GM18519 (cell line): Measurements from ENCODE around the gene FRMPD4.

Source experiments
- ATAC-seq: cut with Tn5 transposase; IDR thresholded peaks from one replicate; pipeline ENCODE4 v1.9.1; 2021; ENCODE audit warnings: mild to moderate bottlenecking, moderate library complexity; ENCODE audit not compliant: unreplicated experiment, low FRiP score

Gene FRMPD4

DNA sequence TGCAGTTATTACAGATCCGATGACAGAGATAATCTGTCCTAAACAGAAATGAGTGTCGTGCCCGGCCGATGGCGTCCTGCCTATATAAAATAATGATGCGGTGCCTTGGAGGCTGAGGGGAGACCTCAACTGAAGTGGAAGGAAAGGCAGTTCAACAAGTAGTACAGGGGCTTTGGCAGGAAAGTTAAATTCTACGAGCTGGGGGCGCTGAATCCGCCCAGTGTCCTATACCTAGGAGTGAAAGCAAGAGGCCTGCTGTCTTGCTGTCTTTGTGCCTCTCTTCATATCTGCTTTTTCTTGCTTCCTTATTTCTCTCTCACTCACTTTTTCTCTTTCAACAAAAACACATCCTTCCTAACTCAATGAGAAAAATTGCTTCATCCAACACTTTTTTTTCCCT lies 570.8 kb downstream of the FRMPD4 start:
- no peak for ATAC-seq

DNA sequence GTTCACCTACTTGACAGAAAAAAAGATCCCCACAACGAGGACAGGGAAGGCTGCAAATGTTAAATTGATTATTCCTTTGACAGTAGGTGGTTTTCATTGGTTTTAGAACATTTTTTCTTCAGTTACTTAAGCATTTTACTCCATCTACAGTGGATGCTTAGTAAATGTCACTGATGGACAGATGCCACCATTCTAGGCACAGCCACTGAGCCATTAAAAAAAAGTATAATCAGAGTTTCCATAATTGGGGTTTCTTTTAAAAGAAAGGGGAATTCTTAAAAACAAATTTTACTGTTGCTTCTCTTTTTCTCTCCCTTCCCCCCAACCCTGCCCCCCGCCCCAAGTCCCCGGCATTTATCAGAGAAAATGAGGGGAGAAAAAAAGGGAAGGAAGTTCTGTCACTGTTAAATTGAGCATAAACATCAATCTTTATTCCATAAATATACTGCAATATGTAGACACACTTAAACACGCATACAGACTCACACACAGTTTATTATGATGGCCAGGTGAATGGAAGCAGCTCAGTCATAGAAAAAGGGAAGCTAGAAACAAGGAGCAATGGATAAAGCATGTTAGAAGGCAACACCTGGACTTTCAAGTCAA lies 573.3 kb downstream of the FRMPD4 start:
- no peak for ATAC-seq

DNA sequence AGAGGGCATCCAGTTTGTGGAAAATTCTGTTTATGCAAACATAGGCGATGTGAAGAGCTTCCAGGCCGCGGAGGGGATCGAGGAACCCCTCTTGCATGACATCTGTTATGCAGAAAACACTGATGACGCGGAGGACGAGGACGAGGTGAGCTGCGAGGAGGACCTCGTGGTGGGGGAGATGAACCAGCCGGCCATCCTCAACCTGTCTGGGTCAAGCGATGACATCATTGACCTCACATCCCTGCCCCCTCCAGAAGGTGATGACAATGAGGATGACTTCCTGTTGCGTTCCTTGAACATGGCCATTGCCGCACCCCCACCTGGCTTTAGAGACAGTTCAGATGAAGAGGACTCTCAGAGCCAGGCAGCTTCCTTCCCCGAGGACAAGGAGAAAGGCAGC lies 578.3 kb downstream of the FRMPD4 start:
- ATAC-seq, result no peak

DNA sequence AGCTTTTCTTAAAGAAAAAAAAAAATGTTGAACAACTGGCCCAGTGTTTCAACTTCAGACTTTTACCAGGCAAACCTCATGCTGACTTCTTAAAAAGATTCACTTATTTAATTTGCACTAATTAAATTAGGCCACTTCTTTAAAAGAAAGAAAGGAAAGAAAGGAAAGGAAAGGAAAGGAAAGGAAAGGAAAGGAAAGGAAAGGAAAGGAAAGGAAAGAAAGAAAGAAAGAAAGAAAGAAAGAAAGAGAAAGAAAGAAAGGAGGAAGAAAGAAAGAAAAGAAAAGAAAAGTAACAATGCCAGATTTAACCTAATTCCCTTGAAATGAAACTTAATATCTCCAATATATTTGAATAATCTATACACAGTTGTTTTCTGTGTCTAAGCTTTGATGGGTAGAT lies 581.6 kb downstream of the FRMPD4 start:
- ATAC-seq, result no peak

DNA sequence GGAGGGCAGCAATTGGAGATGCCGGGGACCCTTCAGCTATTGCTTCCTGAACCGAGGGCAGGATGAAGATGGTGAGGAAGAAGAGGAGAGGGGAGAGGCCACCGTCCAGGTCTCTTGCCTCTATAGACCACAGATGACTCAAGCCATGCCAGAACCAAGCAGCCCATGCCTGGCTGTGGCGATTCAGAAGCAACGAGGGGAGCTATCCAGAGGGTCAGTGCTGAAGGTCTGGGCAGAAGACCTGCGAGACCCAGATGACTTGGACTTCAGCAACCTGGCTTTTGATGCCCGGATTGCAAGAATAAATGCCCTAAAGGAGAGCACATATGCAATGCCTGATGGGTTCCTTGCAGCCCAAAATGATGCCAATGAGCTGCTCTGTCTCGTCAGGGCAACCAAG lies 582.8 kb downstream of the FRMPD4 start:
- no peak for ATAC-seq

DNA sequence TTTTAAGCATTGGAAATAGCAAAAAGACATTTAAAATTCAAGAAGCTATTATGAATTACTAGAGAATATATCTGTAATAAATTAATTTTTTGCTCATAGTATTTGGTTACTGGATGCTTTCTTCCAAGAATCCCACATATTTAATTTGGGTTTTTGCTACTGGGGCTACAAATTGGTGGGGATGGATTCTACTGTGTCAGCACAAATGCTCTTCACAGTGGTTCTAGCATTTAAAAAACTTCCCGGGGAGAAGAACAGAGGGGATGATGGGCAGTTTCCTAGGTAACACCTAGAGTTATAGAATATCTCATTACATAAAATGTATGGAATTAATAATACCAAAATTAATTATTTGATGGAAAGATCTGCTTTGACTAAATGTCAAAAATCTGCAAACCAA lies 584.0 kb downstream of the FRMPD4 start:
- ATAC-seq, result no peak

DNA sequence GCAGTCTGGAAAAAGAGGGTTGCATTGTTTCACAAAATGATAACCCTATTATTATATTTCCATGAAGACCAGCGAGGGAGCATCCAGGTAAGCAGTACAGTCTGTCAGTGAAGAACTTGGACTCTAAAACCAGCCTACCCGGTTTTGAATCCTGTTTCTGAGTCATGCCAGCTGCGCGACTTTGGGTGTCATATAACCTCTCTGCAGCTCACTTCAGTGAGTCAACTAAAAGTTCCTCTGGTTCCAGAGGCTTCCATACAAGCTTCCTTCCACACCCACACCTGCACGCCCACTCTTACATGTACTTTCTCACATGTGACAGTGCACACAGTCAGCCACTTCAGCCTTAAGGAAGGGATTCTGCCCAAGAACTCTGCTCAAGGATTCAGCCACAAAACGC lies 603.1 kb downstream of the FRMPD4 start:
- no peak for ATAC-seq

DNA sequence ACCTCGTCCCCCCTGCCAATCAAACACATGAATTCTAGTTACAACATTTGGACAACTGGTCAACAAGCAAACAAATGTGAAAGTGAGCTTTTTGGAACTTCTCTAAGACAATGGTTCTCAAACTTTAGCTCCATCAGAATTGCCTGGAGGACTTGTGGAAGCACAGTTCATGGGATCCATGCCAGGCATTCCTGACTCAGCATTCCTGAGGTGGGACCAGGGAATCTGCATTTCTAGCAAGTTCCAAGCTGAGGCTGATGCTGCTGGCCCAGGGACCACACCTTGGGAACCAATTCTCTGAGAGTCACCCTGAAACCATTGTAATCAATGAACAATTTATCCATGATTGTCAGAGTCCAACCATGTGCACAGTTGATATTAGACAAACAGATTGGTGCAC lies 609.2 kb downstream of the FRMPD4 start:
- no peak for ATAC-seq

DNA sequence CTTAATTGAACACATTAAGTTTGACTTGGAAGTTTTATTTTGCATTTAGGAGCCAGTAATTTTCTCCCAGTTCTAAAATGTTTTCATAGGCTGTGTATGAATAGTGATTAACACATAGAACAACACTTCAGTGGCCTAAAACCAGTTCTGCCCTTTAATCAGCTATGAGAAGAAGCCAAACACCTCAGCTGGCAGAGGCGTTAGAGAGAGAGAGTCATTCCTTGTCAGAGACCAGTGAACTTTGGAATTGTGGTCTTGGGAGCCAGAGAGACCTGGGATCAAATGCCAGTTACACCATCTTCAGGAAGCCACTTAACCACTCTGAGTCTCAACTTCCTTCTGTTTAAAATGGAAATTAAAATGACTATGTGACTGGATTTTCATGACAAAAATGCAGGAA lies 613.6 kb downstream of the FRMPD4 start:
- no peak for ATAC-seq

DNA sequence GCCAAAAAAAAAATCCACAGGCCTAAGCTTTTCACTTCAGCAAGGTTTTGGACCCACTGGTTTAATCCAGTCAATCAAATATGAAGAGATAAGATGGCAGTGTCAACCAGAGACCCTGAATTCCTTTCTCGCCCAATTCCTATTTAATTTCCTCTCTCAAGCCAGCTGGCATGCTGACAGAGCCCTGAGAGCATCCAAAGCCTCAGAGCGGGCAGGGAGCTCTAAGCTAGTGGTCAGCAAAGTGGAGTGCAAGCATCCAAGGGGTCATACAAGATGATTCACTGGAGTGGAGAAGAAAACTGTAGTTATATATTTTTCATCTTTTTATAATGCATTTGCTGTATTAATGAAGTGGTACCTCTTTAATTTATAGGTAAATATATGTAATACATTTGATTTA lies 615.1 kb downstream of the FRMPD4 start:
- no peak for ATAC-seq

DNA sequence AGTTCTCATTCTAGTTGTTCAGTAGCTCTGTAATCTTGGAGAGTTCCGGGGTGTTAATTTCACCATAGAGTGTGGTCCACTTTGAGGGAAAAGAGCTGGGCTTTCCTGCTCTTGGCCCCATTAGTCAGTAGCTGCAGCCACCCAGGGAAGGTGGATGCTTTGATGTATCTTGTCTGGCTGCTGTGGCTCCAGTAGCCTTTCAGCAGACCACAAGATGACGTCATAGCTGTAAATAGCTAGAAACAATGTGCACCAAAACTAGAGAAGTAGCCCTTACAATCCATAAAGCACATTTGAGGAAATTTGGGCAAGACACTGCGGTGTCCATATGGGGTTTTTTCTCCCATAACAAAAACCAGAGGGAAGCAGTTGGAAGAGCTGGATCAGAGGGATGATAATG lies 620.0 kb downstream of the FRMPD4 start:
- ATAC-seq, result no peak

DNA sequence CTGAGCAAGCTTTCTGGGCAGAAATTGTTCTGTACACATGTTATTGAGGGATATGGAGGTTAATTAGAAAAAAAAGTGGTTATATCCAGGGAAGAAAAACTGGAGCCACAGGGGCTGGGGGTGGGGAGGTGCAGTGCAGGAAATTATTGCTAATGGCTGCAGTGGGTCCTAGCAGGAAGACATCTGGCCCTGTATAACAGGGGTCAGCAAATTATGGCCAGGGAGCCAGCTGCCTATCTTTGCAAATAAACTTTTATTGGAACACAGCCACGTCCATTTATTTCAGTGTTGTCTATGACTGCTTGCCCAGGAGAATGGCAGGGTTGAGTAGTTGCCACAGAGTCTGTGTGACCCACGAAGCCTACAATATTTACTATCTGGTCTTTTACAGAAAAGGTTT lies 629.6 kb downstream of the FRMPD4 start:
- ATAC-seq, result no peak

DNA sequence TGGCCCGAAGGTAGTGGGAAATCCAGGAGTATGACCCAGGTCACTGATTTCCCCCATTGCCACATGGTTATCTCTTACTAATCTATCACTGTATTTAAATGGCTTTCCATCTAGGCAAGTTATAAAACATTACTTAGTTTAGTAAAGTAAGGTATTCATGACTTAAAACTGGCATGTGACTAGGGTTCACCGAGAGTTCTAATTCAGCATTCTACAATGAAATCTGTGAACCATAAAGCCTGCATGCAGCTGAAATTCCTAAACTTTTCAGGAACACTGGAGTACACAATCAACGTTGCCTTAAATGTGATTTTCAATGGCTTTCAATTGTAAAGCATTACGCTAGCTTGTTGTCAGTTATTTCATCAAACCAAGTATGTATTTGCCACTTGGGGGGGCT lies 630.2 kb downstream of the FRMPD4 start:
- ATAC-seq, result no peak

DNA sequence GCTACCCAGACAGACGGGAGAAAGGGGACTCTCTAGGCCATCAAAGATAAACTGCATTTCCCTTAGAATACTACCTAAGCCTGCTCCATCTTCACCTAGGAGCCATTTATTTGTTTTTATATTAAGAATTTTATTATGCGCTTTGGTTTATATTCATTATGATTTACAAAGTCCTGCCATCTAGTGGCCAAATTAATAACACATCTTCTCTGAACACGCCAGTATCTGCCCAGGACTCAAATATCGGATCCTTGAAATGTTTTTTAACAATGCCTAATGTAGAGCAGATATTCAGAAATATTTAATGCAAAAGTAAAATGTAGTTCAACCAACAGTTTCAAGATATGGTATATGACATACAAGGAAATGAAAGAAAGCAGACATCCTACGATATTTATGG lies 632.2 kb downstream of the FRMPD4 start:
- ATAC-seq, result no peak

DNA sequence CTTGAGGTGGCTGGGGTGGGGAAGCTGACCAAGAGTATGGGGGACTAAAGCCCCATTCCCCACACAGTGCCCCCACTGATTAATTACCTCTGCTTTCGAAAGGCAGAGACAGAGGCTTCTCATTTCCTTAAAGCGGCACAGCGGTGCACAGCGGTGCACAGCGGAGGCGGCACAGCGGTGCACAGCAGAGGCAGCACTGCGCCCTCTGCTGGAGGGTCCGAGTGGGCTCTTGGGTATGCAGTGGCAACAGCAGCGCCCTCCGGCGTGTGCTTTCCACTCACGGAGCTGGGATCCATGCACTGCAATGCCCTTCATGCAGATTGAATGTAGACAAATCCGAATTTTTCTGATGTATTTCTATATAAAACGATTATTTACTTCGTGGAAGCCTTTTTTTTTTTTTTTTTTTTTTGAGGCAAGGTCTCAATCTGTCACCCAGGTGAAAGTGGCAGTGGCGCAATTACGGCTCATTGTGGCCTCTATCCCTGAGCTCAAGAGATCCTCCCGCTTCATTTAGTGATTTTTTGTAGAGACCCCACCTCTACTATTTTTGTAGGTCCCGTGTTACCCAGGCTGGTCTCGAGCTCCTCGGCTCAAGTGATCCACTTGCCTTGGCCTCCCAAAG lies 633.3 kb downstream of the FRMPD4 start:
- peak; percentile 93 for ATAC-seq
